Omental fat pad (tissue), 4 donors: ENCODE measurements around the gene MEGF11. TPM values are rescaled to one million over a fixed set of nuclear protein-coding genes. Genes with fewer than 3 reads are reported as not detected.

ENCODE experiments used
- ATAC-seq: fragments of 150-250 bp; one replicate; pipeline ENCODE4 v1.9.1; 2016; ENCODE audit warnings: mild to moderate bottlenecking, moderate library complexity; ENCODE audit not compliant: low FRiP score
- DNase-seq: peaks from one replicate; pipeline ENCODE4 v3.0.0-alpha.2; 2019; ENCODE audit warnings: low spot score
- total RNA-seq, 4 donors: library from RNA; depleted of rRNA; stranded (reverse); fragments of >200 nt; gene quantifications; one replicate each; pipeline ENCODE4 v1.1.0, GENCODE V29; 2016
- TF ChIP-seq, protein P1 (sequence below), 3 donors: fragments of 450-650 bp; IDR thresholded peaks; one replicate each; pipeline ENCODE4 v1.5.1; 2016 to 2017; ENCODE audit warnings: antibody characterized with exemption in 3 of 3, mild to moderate bottlenecking in 3 of 3, moderate library complexity in 2 of 3

MEGF11 gene
- total RNA-seq, 4 donors from 2014 or later, result 0.47 TPM; not detected in 3

DNA sequence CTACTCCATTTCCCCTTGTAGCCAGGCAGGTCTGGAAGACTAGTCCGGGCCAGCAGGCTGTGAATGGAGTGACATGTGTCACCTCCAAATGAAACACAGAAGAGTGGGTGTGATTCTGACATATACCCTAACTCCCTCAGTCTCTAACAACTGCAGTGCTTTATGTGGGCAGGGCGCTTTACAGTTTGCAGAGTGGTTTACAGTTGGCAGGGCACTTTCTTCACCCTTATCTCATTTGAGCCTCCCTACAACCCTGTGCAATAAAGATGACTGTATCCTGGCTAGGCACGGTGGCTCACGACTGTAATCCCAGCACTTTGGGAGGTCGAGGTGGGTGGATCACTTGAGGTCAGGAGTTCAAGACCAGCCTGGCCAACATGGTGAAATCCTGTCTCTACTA lies 208.0 kb downstream of the MEGF11 start:
- TF ChIP-seq, protein P1, sequence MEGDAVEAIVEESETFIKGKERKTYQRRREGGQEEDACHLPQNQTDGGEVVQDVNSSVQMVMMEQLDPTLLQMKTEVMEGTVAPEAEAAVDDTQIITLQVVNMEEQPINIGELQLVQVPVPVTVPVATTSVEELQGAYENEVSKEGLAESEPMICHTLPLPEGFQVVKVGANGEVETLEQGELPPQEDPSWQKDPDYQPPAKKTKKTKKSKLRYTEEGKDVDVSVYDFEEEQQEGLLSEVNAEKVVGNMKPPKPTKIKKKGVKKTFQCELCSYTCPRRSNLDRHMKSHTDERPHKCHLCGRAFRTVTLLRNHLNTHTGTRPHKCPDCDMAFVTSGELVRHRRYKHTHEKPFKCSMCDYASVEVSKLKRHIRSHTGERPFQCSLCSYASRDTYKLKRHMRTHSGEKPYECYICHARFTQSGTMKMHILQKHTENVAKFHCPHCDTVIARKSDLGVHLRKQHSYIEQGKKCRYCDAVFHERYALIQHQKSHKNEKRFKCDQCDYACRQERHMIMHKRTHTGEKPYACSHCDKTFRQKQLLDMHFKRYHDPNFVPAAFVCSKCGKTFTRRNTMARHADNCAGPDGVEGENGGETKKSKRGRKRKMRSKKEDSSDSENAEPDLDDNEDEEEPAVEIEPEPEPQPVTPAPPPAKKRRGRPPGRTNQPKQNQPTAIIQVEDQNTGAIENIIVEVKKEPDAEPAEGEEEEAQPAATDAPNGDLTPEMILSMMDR (IDR thresholded peaks at IDR 0.05), result no peak
- DNase-seq, result no peak
- ATAC-seq, result no peak

DNA sequence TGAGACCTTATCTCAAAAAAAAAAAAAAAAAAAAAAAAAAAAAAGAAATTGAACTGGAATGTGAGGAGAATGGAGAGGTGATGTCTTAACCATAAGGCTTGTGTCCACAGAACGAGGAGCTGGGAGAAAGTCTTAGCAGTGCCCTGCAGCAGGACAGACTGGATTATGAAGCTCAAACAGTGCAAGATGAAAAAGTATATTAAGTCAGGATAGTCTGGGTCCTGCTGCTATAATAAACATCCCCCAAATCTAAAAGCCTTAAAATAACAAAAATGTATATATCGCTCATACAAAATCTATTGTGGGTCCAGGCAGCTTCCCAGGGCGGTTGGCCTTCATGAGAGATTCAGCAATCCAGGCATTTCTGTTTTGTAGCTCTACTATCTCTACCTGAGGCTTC lies 208.7 kb downstream of the MEGF11 start:
- DNase-seq (no peak), ATAC-seq (no peak)
- TF ChIP-seq, protein P1 (IDR thresholded peaks at IDR 0.05), result no peak

DNA sequence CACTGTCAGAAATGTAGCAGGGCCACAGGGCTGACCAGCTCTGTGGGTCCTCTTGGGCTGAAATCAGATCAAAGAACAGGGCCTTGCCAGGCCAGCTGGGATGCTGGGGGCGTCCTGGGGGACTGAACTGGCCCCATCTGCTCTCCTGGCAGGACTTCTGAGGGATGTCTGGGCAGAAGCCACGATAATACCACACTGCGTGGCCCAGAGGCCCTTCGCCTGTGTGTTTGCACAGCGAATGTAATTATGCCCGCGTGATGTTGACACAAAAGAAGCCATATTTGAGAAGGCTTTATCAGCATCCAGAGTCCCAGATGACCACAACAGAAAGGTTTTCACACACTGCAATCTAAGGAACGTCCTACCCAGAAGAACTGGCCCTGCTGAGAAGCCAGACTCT lies 210.3 kb downstream of the MEGF11 start:
- DNase-seq (no peak), ATAC-seq (no peak)
- TF ChIP-seq, protein P1 (IDR thresholded peaks at IDR 0.05), result no peak

DNA sequence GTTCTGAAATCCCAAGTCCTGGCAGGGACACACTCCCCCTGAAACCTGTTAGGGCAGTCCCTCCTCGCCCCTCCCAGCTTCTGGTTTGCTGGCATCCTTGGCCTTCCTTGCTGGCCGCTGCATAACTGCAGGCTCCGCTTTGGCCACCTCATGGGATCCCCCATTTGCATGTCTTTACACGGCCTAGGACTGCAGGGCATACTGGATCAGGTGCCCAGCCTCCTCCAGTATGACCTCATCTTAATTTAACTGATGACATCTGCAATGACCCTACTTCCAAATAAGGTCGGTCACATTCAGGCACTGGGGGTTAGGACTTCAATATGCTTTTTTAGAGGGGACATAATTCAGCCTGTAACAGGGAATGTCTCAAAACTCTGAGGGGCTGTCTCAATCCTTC lies 210.9 kb downstream of the MEGF11 start:
- no peak for DNase-seq
- TF ChIP-seq, protein P1 (IDR thresholded peaks at IDR 0.05), result no peak
- ATAC-seq, result no peak

DNA sequence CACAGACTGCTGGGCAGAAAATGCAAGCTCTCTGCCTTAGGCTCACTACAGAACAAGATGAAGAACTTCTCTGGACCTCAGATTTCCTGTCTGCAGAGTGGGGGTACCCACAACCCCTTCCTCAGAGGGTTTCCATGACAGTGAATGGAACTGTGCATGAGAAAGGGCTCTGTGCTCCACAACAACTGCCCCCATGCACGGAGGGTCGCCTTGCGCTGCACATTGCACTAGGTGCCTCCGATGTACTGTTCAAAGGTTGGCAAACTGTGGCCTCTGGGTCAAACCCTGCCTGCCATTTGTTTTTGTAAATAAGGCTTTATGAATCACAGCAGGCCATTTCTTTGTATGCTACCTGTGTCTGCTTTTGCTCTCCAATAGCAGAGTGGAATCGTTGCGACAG lies 212.3 kb downstream of the MEGF11 start:
- TF ChIP-seq, protein P1 (IDR thresholded peaks at IDR 0.05), result no peak
- ATAC-seq, result no peak
- no peak for DNase-seq

DNA sequence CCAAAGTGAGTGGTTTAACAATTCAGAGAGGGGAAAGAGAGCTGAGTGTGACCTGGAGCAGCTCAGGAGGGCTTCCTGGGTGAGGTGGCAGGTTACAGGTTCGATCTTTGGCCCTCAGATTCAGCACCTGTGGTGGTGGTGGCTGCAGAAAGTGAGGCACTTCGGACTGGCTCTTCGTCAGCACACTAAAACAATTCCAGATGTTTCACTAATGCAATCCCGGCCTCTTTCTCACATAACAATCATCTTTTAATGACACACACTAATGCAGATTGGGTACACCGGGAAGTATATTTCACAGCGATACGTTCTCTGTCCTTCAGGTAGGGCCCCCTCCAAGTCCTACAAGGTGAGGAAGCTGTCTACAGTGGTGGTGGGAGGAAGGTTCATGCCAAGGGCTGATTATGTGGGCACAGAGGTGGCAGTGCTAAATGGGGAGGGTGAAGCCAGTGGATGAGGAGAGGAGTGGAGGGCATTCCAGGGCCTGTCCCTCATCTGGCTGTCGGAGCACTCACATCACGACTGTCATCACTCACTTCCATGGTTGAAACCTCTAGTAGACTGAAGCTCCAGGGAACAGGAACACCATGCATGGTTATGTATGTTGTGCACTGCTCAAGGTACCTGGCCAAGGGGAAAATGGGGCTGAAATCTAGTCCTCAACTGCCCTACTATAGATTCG lies 213.2 kb downstream of the MEGF11 start:
- TF ChIP-seq, protein P1 (IDR thresholded peaks at IDR 0.05), result no peak
- ATAC-seq, result no peak
- no peak for DNase-seq

DNA sequence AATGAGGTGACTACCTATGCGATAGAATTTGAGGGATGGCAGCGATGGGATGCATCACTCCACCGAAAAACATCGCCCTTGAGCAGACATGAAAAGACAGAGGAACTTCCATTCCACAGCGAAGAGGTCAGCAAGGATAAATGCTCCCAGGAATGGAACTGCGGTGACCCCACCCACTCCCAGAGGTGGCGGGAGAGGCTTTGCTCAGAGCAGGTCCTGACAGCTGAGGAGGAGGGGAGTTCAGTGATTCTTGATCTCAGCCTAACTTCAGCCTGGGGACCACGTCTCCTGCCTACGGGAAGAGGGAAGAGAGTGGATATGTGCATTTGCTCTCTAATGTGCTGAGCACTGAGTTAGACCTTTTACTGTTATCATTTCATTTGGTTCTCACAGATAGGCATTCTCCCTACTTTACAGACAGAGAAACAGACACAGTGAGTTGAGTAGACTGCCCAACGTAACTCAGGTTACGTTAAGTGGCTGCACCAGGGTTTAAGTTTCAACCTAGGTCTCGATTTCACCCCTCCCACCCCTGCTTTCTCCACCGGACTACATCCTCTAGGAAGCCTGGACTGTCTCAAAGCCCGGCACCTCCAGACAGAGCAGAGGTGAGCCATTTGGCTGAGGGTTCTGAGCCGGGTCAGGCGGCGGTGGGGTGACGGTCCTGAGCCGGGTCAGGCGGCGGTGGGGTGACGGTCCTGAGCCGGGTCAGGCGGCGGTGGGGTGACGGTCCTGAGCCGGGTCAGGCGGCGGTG lies 214.3 kb downstream of the MEGF11 start:
- ATAC-seq (no peak), DNase-seq (no peak)
- TF ChIP-seq, protein P1 (IDR thresholded peaks at IDR 0.05), result no peak
